OCI-LY3 (cell line): ENCODE measurements around the gene KCNRG.

ENCODE experiments used
- H2AFZ ChIP-seq: fragments of 200-600, 300-600 bp; shearing (Covaris generic); 2 replicates; pipeline ENCODE4 v1.6.0; 2014; ENCODE audit warnings: antibody characterized with exemption, low read depth, low read length
- H3K27ac ChIP-seq: fragments of 200-600, 300-600 bp; sonication (generic); 2 replicates; pipeline ENCODE4 v1.5.1; 2014; ENCODE audit warnings: mild to moderate bottlenecking, low read length, moderate library complexity, mixed read lengths
- H3K27me3 ChIP-seq: fragments of 200-600, 300-600 bp; sonication (generic); 2 replicates; pipeline ENCODE4 v1.6.1; 2014; ENCODE audit warnings: low read depth, low read length, mixed read lengths
- H3K36me3 ChIP-seq: fragments of 200-600, 300-600 bp; sonication (generic); replicated peaks from 2 replicates; pipeline ENCODE3; 2014; ENCODE audit warnings: low read depth, low read length, mixed read lengths
- H3K4me1 ChIP-seq: fragments of 300-600, 200-600 bp; sonication (generic); 2 replicates; pipeline ENCODE4 v1.6.1; 2014; ENCODE audit warnings: low read length, mixed read lengths
- H3K4me2 ChIP-seq: fragments of 200-600, 300-600 bp; sonication (generic); 2 replicates; pipeline ENCODE4 v1.6.1; 2014; ENCODE audit warnings: low read length, mixed read lengths
- H3K4me3 ChIP-seq: fragments of 300-600, 200-600 bp; sonication (generic); 2 replicates; pipeline ENCODE4 v1.5.1; 2014; ENCODE audit warnings: antibody characterized with exemption, mild to moderate bottlenecking, low read length, moderate library complexity
- H3K79me2 ChIP-seq: fragments of 300-600, 200-600 bp; shearing (Covaris generic); 2 replicates; pipeline ENCODE4 v1.6.1; 2014; ENCODE audit warnings: mild to moderate bottlenecking, low read length, mixed read lengths
- H3K9ac ChIP-seq: fragments of 300-600, 200-600 bp; shearing (Covaris generic); 2 replicates; pipeline ENCODE4 v1.6.0; 2014; ENCODE audit warnings: mild to moderate bottlenecking, low read length, moderate library complexity
- H3K9me3 ChIP-seq: fragments of 200-600, 300-600 bp; shearing (Covaris generic); 2 replicates; pipeline ENCODE4 v1.6.1; 2014; ENCODE audit warnings: low read length, mixed read lengths; ENCODE audit not compliant: insufficient read depth
- H4K20me1 ChIP-seq: fragments of 200-600, 300-600 bp; sonication (generic); 2 replicates; pipeline ENCODE4 v1.6.1; 2016; ENCODE audit warnings: low read length, mixed read lengths; ENCODE audit not compliant: insufficient read depth
- CTCF ChIP-seq: fragments of 200-600, 300-600 bp; sonication (generic); IDR thresholded peaks from 2 replicates; pipeline ENCODE4 v1.5.1; 2014; ENCODE audit warnings: antibody characterized with exemption, low read length, low read depth
- EZH2phosphoT487 ChIP-seq: fragments of 200-600 bp; shearing (Covaris generic); IDR thresholded peaks from 2 replicates; pipeline ENCODE4 v1.6.1; 2018; ENCODE audit warnings: antibody characterized with exemption, mixed run types, low read depth

The KCNRG gene

GRCh38 chr13:50065712-50066111 is 50.5 kb downstream of the KCNRG start:
- no peak overlapping the region for H3K27ac ChIP-seq
- no peak overlapping the region for H2AFZ ChIP-seq
- H3K4me2 ChIP-seq: no peak overlapping the region
- TF ChIP-seq EZH2phosphoT487 (no peak), CTCF (no peak)
- no peaks in the 10 kb centered on the region for H3K27me3 ChIP-seq
- peaks cover 58% of the 10 kb centered on the region for H4K20me1 ChIP-seq
- H3K36me3 ChIP-seq: peaks cover 42% of the 10 kb centered on the region
- H3K79me2 ChIP-seq: peaks cover 70% of the 10 kb centered on the region
- H3K4me1 ChIP-seq: no peaks in the 10 kb centered on the region
- H3K9me3 ChIP-seq: no peaks in the 10 kb centered on the region
- H3K4me3 ChIP-seq: no peak overlapping the region
- no peak overlapping the region for H3K9ac ChIP-seq

- Histone ChIP-seq H3K9me3 (no peaks in the 10 kb centered on the region), H3K9ac (no peak overlapping the region), H3K4me2 (no peak overlapping the region), H3K4me1 (peaks cover 7% of the 10 kb centered on the region; the same call in 1 of the 2 replicates), H3K27ac (no peak overlapping the region), H4K20me1 (peaks cover 74% of the 10 kb centered on the region), H3K27me3 (no peaks in the 10 kb centered on the region), H3K79me2 (peaks cover 88% of the 10 kb centered on the region), H3K4me3 (no peak overlapping the region), H3K36me3 (peaks cover 51% of the 10 kb centered on the region), H2AFZ (no peak overlapping the region)
- TF ChIP-seq EZH2phosphoT487: no peak
- TF ChIP-seq CTCF: no peak
Measured at GRCh38 chr13:50068508-50068907, 53.3 kb downstream of the KCNRG start.

GRCh38 chr13:50069261-50069660 is 54.0 kb downstream of the KCNRG start:
- Histone ChIP-seq H3K9ac (no peak overlapping the region), H3K4me1 (peaks cover 12% of the 10 kb centered on the region), H2AFZ (no peak overlapping the region), H3K36me3 (peaks cover 53% of the 10 kb centered on the region), H3K9me3 (no peaks in the 10 kb centered on the region), H3K27me3 (no peaks in the 10 kb centered on the region), H4K20me1 (peaks cover 76% of the 10 kb centered on the region), H3K4me3 (no peak overlapping the region), H3K4me2 (no peak overlapping the region), H3K79me2 (peaks cover 88% of the 10 kb centered on the region), H3K27ac (no peak overlapping the region)
- TF ChIP-seq EZH2phosphoT487 (no peak), CTCF (no peak)

GRCh38 chr13:50070186-50070585 is 54.9 kb downstream of the KCNRG start:
- peaks cover 55% of the 10 kb centered on the region for H3K36me3 ChIP-seq
- peaks cover 21% of the 10 kb centered on the region for H3K4me1 ChIP-seq
- no peaks in the 10 kb centered on the region for H3K9me3 ChIP-seq
- no peaks in the 10 kb centered on the region for H3K27me3 ChIP-seq
- H4K20me1 ChIP-seq: peaks cover 84% of the 10 kb centered on the region
- no peak overlapping the region for H3K4me2 ChIP-seq
- no peak overlapping the region for H3K27ac ChIP-seq
- no peak overlapping the region for H2AFZ ChIP-seq
- H3K9ac ChIP-seq: no peak overlapping the region
- no peak overlapping the region for H3K4me3 ChIP-seq
- H3K79me2 ChIP-seq: peaks cover 91% of the 10 kb centered on the region
- no peak for TF ChIP-seq CTCF
